ENCODE data around the gene VCP. TPM values are rescaled to one million over a fixed set of nuclear protein-coding genes. Genes with fewer than 3 reads are reported as not detected.
A peak's percentile ranks its signal among the peaks of the same experiment; 100 is the strongest.

The VCP gene
- total and polyA plus RNA-seq, 9 of the 15 experiments (the other 6 are each of a cell fraction or from before 2014, with no cell fraction given), result 7.1 to 257 (median 199) TPM

- TF ChIP-seq VEZF1 (CRISPR knock-in tag; IDR thresholded peaks at IDR 0.05) (peak; percentile 57; the same call in 1 of the 2 replicates), NR1H2 (CRISPR knock-in tag; IDR thresholded peaks at IDR 0.05) (no peak), BCOR (IDR thresholded peaks at IDR 0.05) (no peak), GATAD2B (IDR thresholded peaks at IDR 0.05; ENCODE audit: borderline replicate concordance) (no peak; the same call in 1 of the 2 replicates), ZNF518B (CRISPR knock-in tag; IDR thresholded peaks at IDR 0.05) (no peak), CBX1 (IDR thresholded peaks at IDR 0.05; ENCODE audit: low read depth) (no peak), C11orf30 (IDR thresholded peaks at IDR 0.05; ENCODE audit: low read depth) (peak; percentile 82), PHB (CRISPR knock-in tag; IDR thresholded peaks at IDR 0.05) (0 out of 2 replicates have a peak, but pooled peaks have one; percentile 51), BDP1 (IDR thresholded peaks at IDR 0.05; ENCODE audit: insufficient read depth, insufficient read length) (no peak), ZNF407 (IDR thresholded peaks at IDR 0.05; ENCODE audit: low read depth) (no peak), ZNF444 (CRISPR knock-in tag; IDR thresholded peaks at IDR 0.05) (no peak), ILK (tag; IDR thresholded peaks at IDR 0.05; ENCODE audit: borderline replicate concordance, low read depth) (no peak), CCNT2 (IDR thresholded peaks at IDR 0.05; ENCODE audit: borderline replicate concordance, extremely low read depth, insufficient read length, low read depth, low read length) (peak; percentile 52), RBM39 (optimal IDR thresholded peaks at IDR 0.05; ENCODE audit: low read depth, low read length) (peak; percentile 57), GABPB2 (CRISPR knock-in tag; conservative IDR thresholded peaks at IDR 0.05) (no peak)
Observed at GRCh38 chr9:35096035-35096849, 23.8 kb upstream of the VCP start, which contains the start of gene PIGO (continued).

Data from K562 (cell line).